ENCODE results near the gene HIF3A.

- TF ChIP-seq EZH2 (IDR thresholded peaks at IDR 0.05; ENCODE audit: borderline replicate concordance, low read depth, low read length, severe bottlenecking) (no peak), POLR2AphosphoS5 (IDR thresholded peaks at IDR 0.05; ENCODE audit: insufficient read depth, low read depth, low read length) (no peak), CTCF (IDR thresholded peaks at IDR 0.05; ENCODE audit: extremely low read depth in 1 of 2, insufficient read depth in 1 of 2, low read depth in 1 of 2, low read length in 2 of 2) (no peak), POLR2A (IDR thresholded peaks at IDR 0.05; ENCODE audit: low read depth, low read length) (no peak), JUN (IDR thresholded peaks at IDR 0.05; ENCODE audit: borderline replicate concordance, insufficient read depth, insufficient read length, low read depth) (no peak), MYC (IDR thresholded peaks at IDR 0.05; ENCODE audit: low read depth, low read length) (no peak)
Measured at GRCh38 chr19:46344363-46344762, 47.5 kb downstream of the HIF3A start.
